ENCODE data around the gene SHCBP1L.

SHCBP1L gene

GRCh38 chr1:182965096-182965495 is 12.1 kb upstream of the SHCBP1L start:
- no peak overlapping the region for H4K91ac ChIP-seq (ENCODE audit: low read depth, low read length, poor library complexity)
- no peaks in the 10 kb centered on the region for H3K27me3 ChIP-seq (ENCODE audit: control insufficient read depth in 3 of 3, insufficient read depth in 3 of 3, low read depth in 1 of 3, low read length in 3 of 3)
- H3K4ac ChIP-seq (ENCODE audit: low read length) = no peak overlapping the region
- H3K36me3 ChIP-seq (replicated peaks in 1 of 2; ENCODE audit: control insufficient read depth in 2 of 2, insufficient read depth in 2 of 2, low read length in 2 of 2) = no peaks in the 10 kb centered on the region
- no CpG with 5 or more reads among the region's 1 CpG for WGBS, 2 donors (ENCODE audit: extremely low coverage in 2 of 2, insufficient read length in 2 of 2, insufficient replicate concordance in 1 of 2)
- DNase-seq (ENCODE audit: low spot score) = no peak
- H3K9me3 ChIP-seq (replicated peaks in 1 of 2; ENCODE audit: control insufficient read depth in 2 of 2, insufficient read depth in 1 of 2, low read depth in 1 of 2, low read length in 2 of 2) = no peaks in the 10 kb centered on the region
- H2BK15ac ChIP-seq (ENCODE audit: low read length) = no peak overlapping the region
- no peak overlapping the region for H2BK5ac ChIP-seq (ENCODE audit: low read length)
- H3K14ac ChIP-seq (ENCODE audit: low read length) = no peak overlapping the region
- no peaks in the 10 kb centered on the region for H3K79me1 ChIP-seq (ENCODE audit: low read depth, low read length)
- H3K4me2 ChIP-seq (ENCODE audit: insufficient read depth, low read length, poor library complexity, severe bottlenecking) = no peak overlapping the region
- H2AFZ ChIP-seq (ENCODE audit: low read length) = no peak overlapping the region
- H3K18ac ChIP-seq (ENCODE audit: low read length) = no peak overlapping the region
- no peak overlapping the region for H2BK120ac ChIP-seq (ENCODE audit: low read depth, low read length)
- peak overlapping the region; percentile 86 for H3K27ac ChIP-seq (replicated peaks; ENCODE audit: low read length)
- no peak overlapping the region for H2AK5ac ChIP-seq (ENCODE audit: low read depth, low read length)
- H3K9ac ChIP-seq (ENCODE audit: low read depth, low read length, poor library complexity) = no peak overlapping the region
- H3K23ac ChIP-seq (ENCODE audit: low read depth, low read length, poor library complexity) = no peak overlapping the region
- H3K4me3 ChIP-seq (ENCODE audit: low read length in 2 of 2) = no peak overlapping the region
- H3K4me1 ChIP-seq (ENCODE audit: control insufficient read depth in 2 of 2, insufficient read depth in 1 of 2, low read depth in 1 of 2, low read length in 2 of 2) = peaks cover 4 to 7% of the 10 kb centered on the region in 2 donors
- H4K8ac ChIP-seq (ENCODE audit: low read depth, low read length) = no peak overlapping the region
- no peak overlapping the region for H2BK12ac ChIP-seq (ENCODE audit: low read length)

- Histone ChIP-seq H3K18ac (ENCODE audit: low read length) (no peak overlapping the region), H3K9me3 (replicated peaks in 1 of 2; ENCODE audit: control insufficient read depth in 2 of 2, insufficient read depth in 1 of 2, low read depth in 1 of 2, low read length in 2 of 2) (no peaks in the 10 kb centered on the region), H3K23ac (ENCODE audit: low read depth, low read length, poor library complexity) (no peak overlapping the region), H2BK15ac (ENCODE audit: low read length) (no peak overlapping the region), H3K79me1 (ENCODE audit: low read depth, low read length) (no peaks in the 10 kb centered on the region), H3K14ac (ENCODE audit: low read length) (no peak overlapping the region), H2BK5ac (ENCODE audit: low read length) (no peak overlapping the region), H3K4me3 (ENCODE audit: low read length in 2 of 2) (peak overlapping the region in 1 of 2 donors; percentile 13), H2AFZ (ENCODE audit: low read length) (peak overlapping the region; percentile 76), H3K27me3 (ENCODE audit: control insufficient read depth in 3 of 3, insufficient read depth in 3 of 3, low read depth in 1 of 3, low read length in 3 of 3) (no peaks in the 10 kb centered on the region), H4K91ac (ENCODE audit: low read depth, low read length, poor library complexity) (no peak overlapping the region), H3K27ac (replicated peaks; ENCODE audit: low read length) (no peak overlapping the region), H2BK12ac (ENCODE audit: low read length) (no peak overlapping the region), H3K36me3 (replicated peaks in 1 of 2; ENCODE audit: control insufficient read depth in 2 of 2, insufficient read depth in 2 of 2, low read length in 2 of 2) (no peaks in the 10 kb centered on the region), H3K9ac (ENCODE audit: low read depth, low read length, poor library complexity) (no peak overlapping the region), H2AK5ac (ENCODE audit: low read depth, low read length) (no peak overlapping the region), H3K4me1 (ENCODE audit: control insufficient read depth in 2 of 2, insufficient read depth in 1 of 2, low read depth in 1 of 2, low read length in 2 of 2) (peaks cover 4 to 7% of the 10 kb centered on the region in 2 donors), H2BK120ac (ENCODE audit: low read depth, low read length) (no peak overlapping the region), H3K4ac (ENCODE audit: low read length) (no peak overlapping the region), H4K8ac (ENCODE audit: low read depth, low read length) (no peak overlapping the region), H3K4me2 (ENCODE audit: insufficient read depth, low read length, poor library complexity, severe bottlenecking) (no peak overlapping the region)
- no CpG with 5 or more reads among the region's 6 CpGs for WGBS, 2 donors (ENCODE audit: extremely low coverage in 2 of 2, insufficient read length in 2 of 2, insufficient replicate concordance in 1 of 2)
- peak; percentile 77 for DNase-seq (ENCODE audit: low spot score)
Measured at GRCh38 chr1:182962554-182963115, 9.7 kb upstream of the SHCBP1L start.

- H4K8ac ChIP-seq (ENCODE audit: low read depth, low read length) = no peak overlapping the region
- WGBS, 2 donors (ENCODE audit: extremely low coverage in 2 of 2, insufficient read length in 2 of 2, insufficient replicate concordance in 1 of 2) = no CpG with 5 or more reads among the region's 15 CpGs
Measured at GRCh38 chr1:182960046-182960445, 7.1 kb upstream of the SHCBP1L start.

GRCh38 chr1:182957902-182958395 is 5.0 kb upstream of the SHCBP1L start:
- H3K23ac ChIP-seq (ENCODE audit: low read depth, low read length, poor library complexity) = no peak overlapping the region
- H3K4me1 ChIP-seq (ENCODE audit: control insufficient read depth in 2 of 2, insufficient read depth in 1 of 2, low read depth in 1 of 2, low read length in 2 of 2) = peaks cover 0 to 4% of the 10 kb centered on the region in 2 donors
- H3K79me1 ChIP-seq (ENCODE audit: low read depth, low read length) = no peaks in the 10 kb centered on the region
- H2BK15ac ChIP-seq (ENCODE audit: low read length) = no peak overlapping the region
- no peak overlapping the region for H3K14ac ChIP-seq (ENCODE audit: low read length)
- H3K27ac ChIP-seq (replicated peaks; ENCODE audit: low read length) = no peak overlapping the region
- no peak for DNase-seq (ENCODE audit: low spot score)
- H2BK12ac ChIP-seq (ENCODE audit: low read length) = no peak overlapping the region
- no peaks in the 10 kb centered on the region for H3K9me3 ChIP-seq (replicated peaks in 1 of 2; ENCODE audit: control insufficient read depth in 2 of 2, insufficient read depth in 1 of 2, low read depth in 1 of 2, low read length in 2 of 2)
- no peak overlapping the region for H3K4me3 ChIP-seq (ENCODE audit: low read length in 2 of 2)
- no peak overlapping the region for H4K91ac ChIP-seq (ENCODE audit: low read depth, low read length, poor library complexity)
- no peak overlapping the region for H2BK5ac ChIP-seq (ENCODE audit: low read length)
- no peak overlapping the region for H3K9ac ChIP-seq (ENCODE audit: low read depth, low read length, poor library complexity)
- H2BK120ac ChIP-seq (ENCODE audit: low read depth, low read length) = no peak overlapping the region
- no peak overlapping the region for H2AK5ac ChIP-seq (ENCODE audit: low read depth, low read length)
- H4K8ac ChIP-seq (ENCODE audit: low read depth, low read length) = no peak overlapping the region
- H2AFZ ChIP-seq (ENCODE audit: low read length) = no peak overlapping the region
- H3K27me3 ChIP-seq (ENCODE audit: control insufficient read depth in 3 of 3, insufficient read depth in 3 of 3, low read depth in 1 of 3, low read length in 3 of 3) = no peaks in the 10 kb centered on the region
- no peaks in the 10 kb centered on the region for H3K36me3 ChIP-seq (replicated peaks in 1 of 2; ENCODE audit: control insufficient read depth in 2 of 2, insufficient read depth in 2 of 2, low read length in 2 of 2)
- H3K4me2 ChIP-seq (ENCODE audit: insufficient read depth, low read length, poor library complexity, severe bottlenecking) = no peak overlapping the region
- no peak overlapping the region for H3K4ac ChIP-seq (ENCODE audit: low read length)
- no CpG with 5 or more reads among the region's 11 CpGs for WGBS, 2 donors (ENCODE audit: extremely low coverage in 2 of 2, insufficient read length in 2 of 2, insufficient replicate concordance in 1 of 2)
- no peak overlapping the region for H3K18ac ChIP-seq (ENCODE audit: low read length)

More at GRCh38 chr1:182960046-182960445, 7.1 kb upstream of the SHCBP1L start:
- H2BK5ac ChIP-seq (ENCODE audit: low read length) = no peak overlapping the region
- no peak overlapping the region for H2AFZ ChIP-seq (ENCODE audit: low read length)
- no peaks in the 10 kb centered on the region for H3K36me3 ChIP-seq (replicated peaks in 1 of 2; ENCODE audit: control insufficient read depth in 2 of 2, insufficient read depth in 2 of 2, low read length in 2 of 2)
- H3K4me3 ChIP-seq (ENCODE audit: low read length in 2 of 2) = no peak overlapping the region
- H3K79me1 ChIP-seq (ENCODE audit: low read depth, low read length) = no peaks in the 10 kb centered on the region
- H2BK12ac ChIP-seq (ENCODE audit: low read length) = no peak overlapping the region
- no peaks in the 10 kb centered on the region for H3K9me3 ChIP-seq (replicated peaks in 1 of 2; ENCODE audit: control insufficient read depth in 2 of 2, insufficient read depth in 1 of 2, low read depth in 1 of 2, low read length in 2 of 2)
- H3K27ac ChIP-seq (replicated peaks; ENCODE audit: low read length) = no peak overlapping the region
- H3K27me3 ChIP-seq (ENCODE audit: control insufficient read depth in 3 of 3, insufficient read depth in 3 of 3, low read depth in 1 of 3, low read length in 3 of 3) = no peaks in the 10 kb centered on the region
- H3K14ac ChIP-seq (ENCODE audit: low read length) = no peak overlapping the region
- no peak overlapping the region for H2BK120ac ChIP-seq (ENCODE audit: low read depth, low read length)
- peaks cover 0 to 4% of the 10 kb centered on the region in 2 donors for H3K4me1 ChIP-seq (ENCODE audit: control insufficient read depth in 2 of 2, insufficient read depth in 1 of 2, low read depth in 1 of 2, low read length in 2 of 2)
- no peak overlapping the region for H2AK5ac ChIP-seq (ENCODE audit: low read depth, low read length)
- H3K9ac ChIP-seq (ENCODE audit: low read depth, low read length, poor library complexity) = no peak overlapping the region
- no peak overlapping the region for H3K4me2 ChIP-seq (ENCODE audit: insufficient read depth, low read length, poor library complexity, severe bottlenecking)
- DNase-seq (ENCODE audit: low spot score) = no peak
- no peak overlapping the region for H3K4ac ChIP-seq (ENCODE audit: low read length)
- H3K23ac ChIP-seq (ENCODE audit: low read depth, low read length, poor library complexity) = no peak overlapping the region
- peak overlapping the region; percentile 69 for H2BK15ac ChIP-seq (ENCODE audit: low read length)
- no peak overlapping the region for H3K18ac ChIP-seq (ENCODE audit: low read length)
- H4K91ac ChIP-seq (ENCODE audit: low read depth, low read length, poor library complexity) = no peak overlapping the region
